Measurements from ENCODE around the gene TBC1D14.

- TF ChIP-seq POLR2A (IDR thresholded peaks at IDR 0.05) (no peak), CTCF (IDR thresholded peaks at IDR 0.05) (no peak)
Observed at GRCh38 chr4:7017446-7018048, 107.9 kb downstream of the TBC1D14 start.

All from heart left ventricle (tissue), 13 donors.